Spleen (tissue), 11 donors: ENCODE results near the gene ATP6V1C2. TPM values are rescaled to one million over a fixed set of nuclear protein-coding genes. Genes with fewer than 3 reads are reported as not detected.

Source experiments
- DNase-seq: peaks from one replicate; pipeline ENCODE4 v3.0.0-alpha.2; 2020
- H3K27ac ChIP-seq, 8 donors: fragments of 200-600 bp; sonication (generic) in 7 of 8; 1 replicate in 4 of 8; 2 replicates in 4 of 8; pipeline versions ENCODE4 v1.5.0 to v1.8.0; 2016 to 2021; ENCODE audit warnings: inconsistent platforms in 4 of 8, mild to moderate bottlenecking in 4 of 8, moderate library complexity in 1 of 8
- H3K27me3 ChIP-seq, 7 donors: fragments of 200-600 bp; sonication (generic) in 6 of 7; replicated peaks in 1 of 7; 1 replicate in 4 of 7; 2 replicates in 3 of 7; pipeline versions ENCODE4 v1.5.0 to v1.8.0; 2016 to 2021; ENCODE audit warnings: inconsistent platforms in 3 of 7, mild to moderate bottlenecking in 1 of 7
- H3K36me3 ChIP-seq, 6 donors: fragments of 200-600 bp; sonication (generic) in 5 of 6; 1 replicate in 4 of 6; 2 replicates in 2 of 6; pipeline versions ENCODE4 v1.5.0 to v1.8.0; 2016 to 2021; ENCODE audit warnings: inconsistent platforms in 2 of 6
- H3K4me1 ChIP-seq, 6 donors: fragments of 200-600 bp; sonication (generic) in 5 of 6; 1 replicate in 3 of 6; 2 replicates in 3 of 6; pipeline versions ENCODE4 v1.5.0 to v1.8.0; 2016 to 2021; ENCODE audit warnings: inconsistent platforms in 3 of 6
- H3K4me3 ChIP-seq, 8 donors: fragments of 200-600 bp; sonication (generic) in 7 of 8; 1 replicate in 4 of 8; 2 replicates in 4 of 8; pipeline versions ENCODE4 v1.5.0 to v1.8.0; 2016 to 2021; ENCODE audit warnings: inconsistent platforms in 4 of 8, mild to moderate bottlenecking in 4 of 8, moderate library complexity in 2 of 8
- H3K9me3 ChIP-seq, 8 donors: fragments of 200-600 bp; sonication (generic) in 7 of 8; 1 replicate in 4 of 8; 2 replicates in 4 of 8; pipeline versions ENCODE4 v1.5.0 to v1.8.0; 2016 to 2021; ENCODE audit warnings: inconsistent platforms in 4 of 8
- POLR2A ChIP-seq, 3 donors: fragments of 450-650 bp; IDR thresholded peaks; one replicate each; pipeline ENCODE4 v1.5.1; 2017; ENCODE audit warnings: antibody characterized with exemption in 3 of 3, mild to moderate bottlenecking in 1 of 3
- POLR2AphosphoS5 ChIP-seq, 3 donors: sonication (generic); formaldehyde crosslinking; IDR thresholded peaks; one replicate each; pipeline ENCODE4 v1.5.1; 2017; ENCODE audit warnings: antibody characterized with exemption in 3 of 3
- WGBS, 5 donors: extraction: QIAGEN DNeasy Blood & Tissue Kit in 3 of 5; methylation state at CpG; one replicate each; pipeline versions ENCODE4 v1.1.5 to v1.1.7; 2013 to 2018; 5-methylcytosine and 5-hydroxymethylcytosine counted together
- intact Hi-C: fragments of 100-400 bp; cut with DNase I; formaldehyde crosslinking; loops from one replicate; pipeline ENCODE4 v1.15.0; 2023; ENCODE audit warnings: low total_unique reads
- polyA plus RNA-seq, 3 donors: library from polyadenylated mRNA; stranded (reverse); fragments of 200-250 nt; gene quantifications; one replicate each; pipeline ENCODE4 v1.2.1, GENCODE V29; 2013
- small RNA-seq, 4 donors: library from RNA; depleted of rRNA; stranded (forward); fragments of <200 nt; gene quantifications; one replicate each; pipeline ENCODE3, GENCODE V24; 2016
- total RNA-seq, 7 donors: library from RNA; depleted of rRNA in 3 of 7; stranded (reverse); fragments of >200 nt in 3 of 7; fragmentation: NEBNext Ultra II Directional in 4 of 7; extraction: Animal tissue kit (Norgen Biotek cat#: 25700) in 4 of 7; gene quantifications; one replicate each; pipeline versions ENCODE4 v1.1.0 to v1.2.1, GENCODE V29; 2016 to 2021
- TF ChIP-seq, protein P1 (sequence below), 11 experiments: fragments of 200-600 bp in 7 of 11; fragments of 450-650 bp in 4 of 11; sonication (generic) in 4 of 11; IDR thresholded peaks in 8 of 11; conservative IDR thresholded peaks in 3 of 11; 1 replicate in 7 of 11; 2 replicates in 4 of 11; pipeline versions ENCODE4 v1.4.0 to v1.8.0; 2016 to 2021; ENCODE audit warnings: antibody characterized with exemption in 11 of 11, inconsistent platforms in 4 of 11, mild to moderate bottlenecking in 1 of 11
- donor health status: healthy with polysubstance abuse.
- donor health status: DM: no; HTN: no; CAD: no; lungs with moderate emphysema.
- donor health status: DM: no; HTN: no; CAD: no.
- donor health status: Bipolar disorder and iron deficiency.
- donor health status: healthy.
- donor health status: DM: no; HTN: no; CAD: no.
- donor health status: DM: yes; HTN: yes; CAD: no.

ATP6V1C2 gene
- total and polyA plus RNA-seq, 10 donors: 0.23 to 9.2 (median 0.54) TPM; not detected in 3

DNA sequence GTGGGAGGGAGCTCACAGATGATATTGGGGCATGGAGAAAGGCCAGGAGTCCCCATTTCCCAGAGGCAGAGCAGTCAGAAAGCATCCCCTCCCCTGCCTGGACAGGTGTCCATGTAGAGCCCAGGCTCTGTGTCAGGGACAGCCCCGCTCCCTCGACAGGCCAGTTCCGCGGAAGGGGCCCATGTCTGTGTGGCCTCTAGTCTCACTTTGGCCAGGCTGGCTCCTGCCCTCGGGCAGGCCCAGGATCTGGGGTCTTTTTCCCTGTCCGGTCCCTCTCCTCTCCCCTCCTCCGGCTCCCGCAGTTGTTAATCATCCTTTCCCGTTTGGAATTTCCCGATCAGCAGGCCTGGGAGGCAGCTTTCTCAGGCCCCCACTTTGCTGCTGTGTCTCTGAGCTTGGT, 111.6 kb downstream of the ATP6V1C2 start:
- WGBS, 5 donors: 77 to 87% (median 83%) methylated on average over 10 of the region's 10 CpGs
- Histone ChIP-seq H3K4me1 (peaks cover 13 to 74% (median 42%) of the 10 kb centered on the region in 6 donors), H3K4me3 (no peak overlapping the region), H3K9me3 (no peaks in the 10 kb centered on the region), H3K27me3 (peaks cover 0 to 54% (median 6%) of the 10 kb centered on the region in 7 donors), H3K36me3 (no peaks in the 10 kb centered on the region), H3K27ac (no peak overlapping the region)
- TF ChIP-seq POLR2A (IDR thresholded peaks at IDR 0.05) (no peak), POLR2AphosphoS5 (IDR thresholded peaks at IDR 0.05) (no peak)
- TF ChIP-seq, protein P1, sequence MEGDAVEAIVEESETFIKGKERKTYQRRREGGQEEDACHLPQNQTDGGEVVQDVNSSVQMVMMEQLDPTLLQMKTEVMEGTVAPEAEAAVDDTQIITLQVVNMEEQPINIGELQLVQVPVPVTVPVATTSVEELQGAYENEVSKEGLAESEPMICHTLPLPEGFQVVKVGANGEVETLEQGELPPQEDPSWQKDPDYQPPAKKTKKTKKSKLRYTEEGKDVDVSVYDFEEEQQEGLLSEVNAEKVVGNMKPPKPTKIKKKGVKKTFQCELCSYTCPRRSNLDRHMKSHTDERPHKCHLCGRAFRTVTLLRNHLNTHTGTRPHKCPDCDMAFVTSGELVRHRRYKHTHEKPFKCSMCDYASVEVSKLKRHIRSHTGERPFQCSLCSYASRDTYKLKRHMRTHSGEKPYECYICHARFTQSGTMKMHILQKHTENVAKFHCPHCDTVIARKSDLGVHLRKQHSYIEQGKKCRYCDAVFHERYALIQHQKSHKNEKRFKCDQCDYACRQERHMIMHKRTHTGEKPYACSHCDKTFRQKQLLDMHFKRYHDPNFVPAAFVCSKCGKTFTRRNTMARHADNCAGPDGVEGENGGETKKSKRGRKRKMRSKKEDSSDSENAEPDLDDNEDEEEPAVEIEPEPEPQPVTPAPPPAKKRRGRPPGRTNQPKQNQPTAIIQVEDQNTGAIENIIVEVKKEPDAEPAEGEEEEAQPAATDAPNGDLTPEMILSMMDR (IDR thresholded peaks at IDR 0.05 in 8 of 11, conservative IDR thresholded peaks at IDR 0.05 in 3 of 11): no peak
- intact Hi-C loops: no loop called here
- DNase-seq: peak; percentile 68

DNA sequence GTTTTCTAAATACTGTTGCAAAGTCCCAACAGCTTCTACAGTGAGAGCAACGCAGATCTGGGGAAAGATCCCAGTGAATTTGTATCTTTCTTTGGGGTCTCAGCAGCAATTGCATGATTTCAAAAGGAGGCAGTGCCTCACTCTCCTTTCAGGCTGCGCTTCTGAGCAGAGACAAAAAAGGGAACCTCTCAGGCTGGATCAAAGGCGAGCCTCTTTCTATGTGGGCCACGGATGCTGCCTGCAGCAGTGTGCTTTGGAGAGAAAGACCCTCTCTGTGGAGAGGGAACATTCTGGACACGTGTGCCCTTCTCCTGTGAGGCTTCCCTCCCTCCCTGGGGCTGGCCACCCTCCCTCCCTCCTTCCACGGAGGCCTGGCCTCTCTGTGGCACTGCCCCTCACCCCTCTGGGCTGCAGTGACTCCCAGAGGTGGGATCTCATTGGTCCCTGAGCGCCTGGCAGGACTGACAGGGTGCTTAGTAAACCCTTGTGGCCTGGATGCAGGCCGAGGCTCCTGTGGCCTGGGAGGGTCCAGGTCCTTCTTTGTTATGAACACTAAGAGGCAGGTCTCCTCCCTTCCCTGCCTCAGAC, 112.7 kb downstream of the ATP6V1C2 start:
- DNase-seq: peak; percentile 73
- no peak overlapping the region for H3K4me3 ChIP-seq
- intact Hi-C loops: loop anchor here (2.0 kb wide), 1 partner anchor 291 kb away; no protein-coding TSS in a partner anchor
- H3K36me3 ChIP-seq: no peaks in the 10 kb centered on the region
- H3K9me3 ChIP-seq: no peaks in the 10 kb centered on the region
- peaks cover 4 to 63% (median 33%) of the 10 kb centered on the region in 6 donors for H3K4me1 ChIP-seq
- WGBS, 5 donors: 48 to 72% (median 65%) methylated on average over 7 to 8 of the region's 8 CpGs
- TF ChIP-seq POLR2A (IDR thresholded peaks at IDR 0.05) (no peak), POLR2AphosphoS5 (IDR thresholded peaks at IDR 0.05) (no peak)
- TF ChIP-seq, protein P1 (IDR thresholded peaks at IDR 0.05 in 8 of 11, conservative IDR thresholded peaks at IDR 0.05 in 3 of 11): peak in 1 of 11 experiments; percentile 12
- peaks cover 0 to 60% (median 6%) of the 10 kb centered on the region in 7 donors for H3K27me3 ChIP-seq
- no peak overlapping the region for H3K27ac ChIP-seq

Small RNAs within 50 kb of the gene (small RNA-seq; reads per million reads assigned to genes)
- gene RNU7-138P (0 reads per million in 4 donors), gene RNU7-176P (0 reads per million in 4 donors)

Other genes with a start within 250 kb of the ATP6V1C2 start
- 10 to 100 TPM; 19.3 to 32.8 (median 28.0) TPM for gene NOL10, start 31.7 kb upstream of the ATP6V1C2 start, total RNA-seq
- gene NOL10, start 31.7 kb upstream of the ATP6V1C2 start, polyA plus RNA-seq: 10 to 100 TPM in 1 of 3 donors, 1 to 10 TPM in 2; 7.4 to 10.0 (median 7.5) TPM
- 100 to 1,000 TPM; 100 to 164 (median 131) TPM for gene PDIA6, start 91.2 kb downstream of the ATP6V1C2 start, total RNA-seq
- 10 to 100 TPM; 29.7 to 60.5 (median 56.0) TPM for gene PDIA6, start 91.2 kb downstream of the ATP6V1C2 start, polyA plus RNA-seq
- gene KCNF1, start 190.3 kb downstream of the ATP6V1C2 start, total RNA-seq: 1 to 10 TPM in 2 of 7 donors, under 1 TPM in 2, not detected in 3; 0.25 to 1.2 (median 0.65) TPM
- under 1 TPM; 0.16 to 0.91 (median 0.57) TPM for gene KCNF1, start 190.3 kb downstream of the ATP6V1C2 start, polyA plus RNA-seq